Hepatocyte (in vitro differentiated cells): Measurements from ENCODE around the gene LILRB5. TPM values are rescaled to one million over a fixed set of nuclear protein-coding genes. Genes with fewer than 3 reads are reported as not detected.

Experiments
- DNase-seq: peaks from one replicate; pipeline ENCODE4 v3.0.0-alpha.2; 2016; ENCODE audit warnings: low spot score
- H2AFZ ChIP-seq: fragments of 200-600 bp; sonication (generic); 2 replicates; pipeline ENCODE4 v1.6.0; 2016; ENCODE audit warnings: antibody characterized with exemption, mild to moderate bottlenecking
- H3K27ac ChIP-seq: fragments of 200-600 bp; sonication (generic); 2 replicates; pipeline ENCODE4 v1.5.1; 2016; ENCODE audit warnings: mild to moderate bottlenecking
- H3K27me3 ChIP-seq: fragments of 200-600 bp; sonication (generic); 2 replicates; pipeline ENCODE4 v1.6.1; 2016
- H3K36me3 ChIP-seq: fragments of 200-600 bp; sonication (generic); replicated peaks from 2 replicates; pipeline ENCODE4 v1.5.1; 2016; ENCODE audit warnings: low read depth; ENCODE audit not compliant: insufficient read depth
- H3K4me1 ChIP-seq: fragments of 200-600 bp; sonication (generic); 2 replicates; pipeline ENCODE4 v1.5.1; 2016; ENCODE audit warnings: mild to moderate bottlenecking, moderate library complexity; ENCODE audit not compliant: insufficient read depth
- H3K4me2 ChIP-seq: fragments of 200-600 bp; sonication (generic); 2 replicates; pipeline ENCODE4 v1.6.0; 2016
- H3K4me3 ChIP-seq: fragments of 200-600 bp; sonication (generic); 2 replicates; pipeline ENCODE4 v1.5.1; 2016; ENCODE audit warnings: mild to moderate bottlenecking
- H3K79me2 ChIP-seq: fragments of 200-600 bp; sonication (generic); 2 replicates; pipeline ENCODE4 v1.6.0; 2017; ENCODE audit warnings: mild to moderate bottlenecking
- H3K9me2 ChIP-seq: fragments of 200-600 bp; sonication (generic); replicated peaks from 2 replicates; pipeline ENCODE4 v1.6.0; 2017; ENCODE audit warnings: mild to moderate bottlenecking; ENCODE audit not compliant: insufficient read depth
- H3K9me3 ChIP-seq: fragments of 200-600 bp; sonication (generic); 2 replicates; pipeline ENCODE4 v1.5.1; 2016; ENCODE audit warnings: low read depth, mild to moderate bottlenecking
- H4K20me1 ChIP-seq: fragments of 200-600 bp; sonication (generic); 2 replicates; pipeline ENCODE4 v1.6.0; 2016; ENCODE audit warnings: mild to moderate bottlenecking; ENCODE audit not compliant: insufficient read depth, poor library complexity, severe bottlenecking
- EZH2 ChIP-seq: fragments of 200-600 bp; sonication (generic); IDR thresholded peaks from 2 replicates; pipeline ENCODE4 v1.6.1; 2016; ENCODE audit warnings: antibody characterized with exemption, mild to moderate bottlenecking, borderline replicate concordance
- EZH2phosphoT487 ChIP-seq: fragments of 200-600 bp; sonication (generic); IDR thresholded peaks from one replicate; pipeline ENCODE4 v1.6.1; 2018; ENCODE audit warnings: antibody characterized with exemption, mild to moderate bottlenecking, low read depth, moderate library complexity; ENCODE audit not compliant: unreplicated experiment, severe bottlenecking
- WGBS: methylation state at CpG from one replicate; pipeline ENCODE4 v1.1.6; 2016; ENCODE audit warnings: low lambda C conversion rate; ENCODE audit errors: missing lambda C conversion rate; 5-methylcytosine and 5-hydroxymethylcytosine counted together
- polyA plus RNA-seq: library from polyadenylated mRNA; unstranded; fragments of >200 nt; fragmentation: Nextera tagmentation; extraction: Ambion mirVana; gene quantifications from 2 replicates; pipeline ENCODE4 v1.2.1, GENCODE V29; 2016
- total RNA-seq: library from RNA; depleted of rRNA; stranded (reverse); fragments of >200 nt; gene quantifications from 2 replicates; pipeline ENCODE4 v1.2.3, GENCODE V29; 2014
- TF ChIP-seq, protein P1 (sequence below): fragments of 200-600 bp; sonication (generic); IDR thresholded peaks from 2 replicates; pipeline ENCODE4 v1.5.1; 2016; ENCODE audit warnings: antibody characterized with exemption, mild to moderate bottlenecking; ENCODE audit not compliant: poor library complexity

LILRB5 gene
- total RNA-seq (0.16 and 0.80 TPM in 2 replicates), polyA plus RNA-seq (1.3 and 1.6 TPM in 2 replicates)

GRCh38 chr19:54257116-54257480 is at the start of gene LILRB5:
LILRB5 (minus strand) TSS chr19:54257273; CDS start chr19:54257193, 80 bp downstream.
- 90% methylated on average over 9 of the region's 9 CpGs for WGBS
- no peak within 1 kb of the TSS for H3K27ac ChIP-seq
- no peak for DNase-seq
- H2AFZ ChIP-seq: no peak within 1 kb of the TSS
- TF ChIP-seq EZH2phosphoT487 (no peak), EZH2 (no peak)
- TF ChIP-seq, protein P1, sequence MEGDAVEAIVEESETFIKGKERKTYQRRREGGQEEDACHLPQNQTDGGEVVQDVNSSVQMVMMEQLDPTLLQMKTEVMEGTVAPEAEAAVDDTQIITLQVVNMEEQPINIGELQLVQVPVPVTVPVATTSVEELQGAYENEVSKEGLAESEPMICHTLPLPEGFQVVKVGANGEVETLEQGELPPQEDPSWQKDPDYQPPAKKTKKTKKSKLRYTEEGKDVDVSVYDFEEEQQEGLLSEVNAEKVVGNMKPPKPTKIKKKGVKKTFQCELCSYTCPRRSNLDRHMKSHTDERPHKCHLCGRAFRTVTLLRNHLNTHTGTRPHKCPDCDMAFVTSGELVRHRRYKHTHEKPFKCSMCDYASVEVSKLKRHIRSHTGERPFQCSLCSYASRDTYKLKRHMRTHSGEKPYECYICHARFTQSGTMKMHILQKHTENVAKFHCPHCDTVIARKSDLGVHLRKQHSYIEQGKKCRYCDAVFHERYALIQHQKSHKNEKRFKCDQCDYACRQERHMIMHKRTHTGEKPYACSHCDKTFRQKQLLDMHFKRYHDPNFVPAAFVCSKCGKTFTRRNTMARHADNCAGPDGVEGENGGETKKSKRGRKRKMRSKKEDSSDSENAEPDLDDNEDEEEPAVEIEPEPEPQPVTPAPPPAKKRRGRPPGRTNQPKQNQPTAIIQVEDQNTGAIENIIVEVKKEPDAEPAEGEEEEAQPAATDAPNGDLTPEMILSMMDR: no peak
- H3K79me2 ChIP-seq: no peaks in the 10 kb centered on the region
- no peaks in the 10 kb centered on the region for H4K20me1 ChIP-seq
- no peaks in the 10 kb centered on the region for H3K36me3 ChIP-seq
- H3K4me2 ChIP-seq: no peak within 1 kb of the TSS
- H3K9me3 ChIP-seq: no peaks in the 10 kb centered on the region
- H3K9me2 ChIP-seq: no peaks in the 10 kb centered on the region
- H3K4me3 ChIP-seq: no peak within 1 kb of the TSS
- peaks cover 3% of the 10 kb centered on the region for H3K27me3 ChIP-seq
- no peaks in the 10 kb centered on the region for H3K4me1 ChIP-seq

- Histone ChIP-seq H3K79me2 (no peaks in the 10 kb centered on the region), H3K9me2 (no peaks in the 10 kb centered on the region), H4K20me1 (no peaks in the 10 kb centered on the region), H3K4me2 (no peak overlapping the region), H3K27ac (no peak overlapping the region), H2AFZ (no peak overlapping the region), H3K9me3 (no peaks in the 10 kb centered on the region), H3K36me3 (no peaks in the 10 kb centered on the region), H3K4me3 (no peak overlapping the region), H3K27me3 (peaks cover 7% of the 10 kb centered on the region), H3K4me1 (no peaks in the 10 kb centered on the region)
- TF ChIP-seq EZH2phosphoT487 (no peak), EZH2 (no peak)
- TF ChIP-seq, protein P1: no peak
- no peak for DNase-seq
- 76% methylated on average over 1 of the region's 1 CpG for WGBS
Measured at GRCh38 chr19:54305141-54305540, 48.1 kb upstream of the LILRB5 start.

- Histone ChIP-seq H3K4me2 (no peak overlapping the region), H2AFZ (no peak overlapping the region), H3K4me1 (no peaks in the 10 kb centered on the region), H3K27ac (no peak overlapping the region), H4K20me1 (no peaks in the 10 kb centered on the region), H3K79me2 (no peaks in the 10 kb centered on the region), H3K4me3 (no peak overlapping the region), H3K9me2 (no peaks in the 10 kb centered on the region), H3K27me3 (peaks cover 7% of the 10 kb centered on the region), H3K36me3 (no peaks in the 10 kb centered on the region), H3K9me3 (no peaks in the 10 kb centered on the region)
- WGBS: 75% methylated on average over 4 of the region's 4 CpGs
- TF ChIP-seq EZH2 (no peak), EZH2phosphoT487 (no peak)
- TF ChIP-seq, protein P1: no peak
- DNase-seq: no peak
Measured at GRCh38 chr19:54302257-54302656, 45.2 kb upstream of the LILRB5 start.

GRCh38 chr19:54299515-54299914 is 42.4 kb upstream of the LILRB5 start:
- Histone ChIP-seq H3K27ac (no peak overlapping the region), H3K79me2 (no peaks in the 10 kb centered on the region), H3K9me3 (no peaks in the 10 kb centered on the region), H3K4me3 (no peak overlapping the region), H3K9me2 (no peaks in the 10 kb centered on the region), H4K20me1 (no peaks in the 10 kb centered on the region), H3K27me3 (peaks cover 7% of the 10 kb centered on the region), H3K4me1 (no peaks in the 10 kb centered on the region), H3K36me3 (no peaks in the 10 kb centered on the region), H3K4me2 (no peak overlapping the region), H2AFZ (no peak overlapping the region)
- DNase-seq: no peak
- TF ChIP-seq EZH2: no peak
- TF ChIP-seq, protein P1: no peak
- TF ChIP-seq EZH2phosphoT487: no peak
- WGBS: 81% methylated on average over 5 of the region's 5 CpGs
